Smooth muscle cell (in vitro differentiated cells): ENCODE data around the gene HM13. TPM values are rescaled to one million over a fixed set of nuclear protein-coding genes. Genes with fewer than 3 reads are reported as not detected.
"Not testable (repeated sequence)": the region's sequence is repeated elsewhere in the genome, so short reads cannot be mapped to it uniquely, and the experiment has no call there.

Experiments used
- DNase-seq: peaks from one replicate; lab custom pipeline; 2025; ENCODE audit not compliant: unreplicated experiment; lab: John Stamatoyannopoulos, UW
- H2AFZ ChIP-seq: fragments of 200-600 bp; sonication (generic); 2 replicates; pipeline ENCODE4 v1.6.0; 2016; ENCODE audit warnings: antibody characterized with exemption, low read depth, mild to moderate bottlenecking
- H3F3A ChIP-seq: fragments of 200-600 bp; sonication (generic); 2 replicates; pipeline ENCODE4 v1.6.0; 2017; ENCODE audit warnings: antibody characterized with exemption, low read depth
- H3K27ac ChIP-seq: fragments of 200-600 bp; sonication (generic); 2 replicates; pipeline ENCODE4 v1.5.1; 2016; ENCODE audit warnings: low read depth, mild to moderate bottlenecking
- H3K27me3 ChIP-seq: fragments of 200-600 bp; sonication (generic); 2 replicates; pipeline ENCODE4 v1.6.1; 2016; ENCODE audit warnings: low read depth, mild to moderate bottlenecking
- H3K36me3 ChIP-seq: fragments of 200-600 bp; sonication (generic); 2 replicates; pipeline ENCODE4 v1.5.1; 2016; ENCODE audit warnings: low read depth
- H3K4me1 ChIP-seq: fragments of 200-600 bp; sonication (generic); 2 replicates; pipeline ENCODE4 v1.5.1; 2016; ENCODE audit warnings: low read depth
- H3K4me2 ChIP-seq: fragments of 200-600 bp; sonication (generic); 2 replicates; pipeline ENCODE4 v1.6.0; 2016; ENCODE audit warnings: mild to moderate bottlenecking
- H3K4me3 ChIP-seq: fragments of 200-600 bp; sonication (generic); 2 replicates; pipeline ENCODE4 v1.5.1; 2016; ENCODE audit warnings: mild to moderate bottlenecking
- H3K79me2 ChIP-seq: fragments of 200-600 bp; sonication (generic); 2 replicates; pipeline ENCODE4 v1.6.0; 2016; ENCODE audit warnings: low read depth, mild to moderate bottlenecking
- H3K9ac ChIP-seq: fragments of 200-600 bp; sonication (generic); 2 replicates; pipeline ENCODE4 v1.6.0; 2016; ENCODE audit warnings: low read depth
- H3K9me3 ChIP-seq: fragments of 200-600 bp; sonication (generic); replicated peaks from 2 replicates; pipeline ENCODE4 v1.5.1; 2016; ENCODE audit warnings: low read depth
- H4K20me1 ChIP-seq: fragments of 200-600 bp; sonication (generic); 2 replicates; pipeline ENCODE4 v1.6.0; 2016; ENCODE audit warnings: low read depth
- CTCF ChIP-seq: fragments of 200-600 bp; sonication (generic); IDR thresholded peaks from 2 replicates; pipeline ENCODE4 v1.5.1; 2017; ENCODE audit warnings: borderline replicate concordance, mild to moderate bottlenecking, antibody characterized with exemption; ENCODE audit not compliant: insufficient read depth, poor library complexity, severe bottlenecking
- WGBS: methylation state at CpG from one replicate; pipeline ENCODE4 v1.1.7; 2016; ENCODE audit warnings: low lambda C conversion rate; 5-methylcytosine and 5-hydroxymethylcytosine counted together
- polyA plus RNA-seq: library from polyadenylated mRNA; unstranded; fragments of >200 nt; fragmentation: Nextera tagmentation; extraction: Ambion mirVana; gene quantifications from 2 replicates; pipeline ENCODE4 v1.2.1, GENCODE V29; 2016
- total RNA-seq: library from RNA; depleted of rRNA; stranded (reverse); fragments of >200 nt; gene quantifications from 2 replicates; pipeline ENCODE4 v1.2.3, GENCODE V29; 2014

HM13 gene
- total and polyA plus RNA-seq, 2 experiments from 2014 or later, result 210 to 336 TPM

- TF ChIP-seq CTCF, result no peak
- no peak overlapping the region for H3K27ac ChIP-seq
- H3K4me1 ChIP-seq, result peaks cover 6% of the 10 kb centered on the region
Observed at GRCh38 chr20:31538326-31538725, 24.1 kb downstream of the HM13 start.

GRCh38 chr20:31539636-31540035 is 25.4 kb downstream of the HM13 start:
- Histone ChIP-seq H3K79me2 (peaks cover 11% of the 10 kb centered on the region), H4K20me1 (peaks cover 65% of the 10 kb centered on the region), H3K36me3 (peaks cover 17% of the 10 kb centered on the region), H3F3A (peaks cover 41% of the 10 kb centered on the region)
- H3K27me3 ChIP-seq, H3K4me2 ChIP-seq, DNase-seq, H2AFZ ChIP-seq, H3K4me1 ChIP-seq, H3K27ac ChIP-seq, H3K9me3 ChIP-seq, H3K9ac ChIP-seq, H3K4me3 ChIP-seq: not testable (repeated sequence)
- 79% methylated on average over 3 of the region's 3 CpGs for WGBS

More at GRCh38 chr20:31538326-31538725, 24.1 kb downstream of the HM13 start:
- no peak overlapping the region for H3K4me3 ChIP-seq
- no peak overlapping the region for H2AFZ ChIP-seq
- no peak overlapping the region for H3K9ac ChIP-seq
- H3K79me2 ChIP-seq, result peaks cover 18% of the 10 kb centered on the region
- H4K20me1 ChIP-seq, result peaks cover 73% of the 10 kb centered on the region
- 94% methylated on average over 4 of the region's 4 CpGs for WGBS
- no peak overlapping the region for H3K4me2 ChIP-seq
- peaks cover 20% of the 10 kb centered on the region for H3K36me3 ChIP-seq
- H3F3A ChIP-seq, result peaks cover 34% of the 10 kb centered on the region
- DNase-seq, result no peak
- H3K27me3 ChIP-seq, result no peaks in the 10 kb centered on the region
- H3K9me3 ChIP-seq, result no peaks in the 10 kb centered on the region

GRCh38 chr20:31540406-31540805 is 26.2 kb downstream of the HM13 start:
- Histone ChIP-seq H3F3A (peaks cover 48% of the 10 kb centered on the region), H3K27ac (no peak overlapping the region), H3K9me3 (no peaks in the 10 kb centered on the region), H3K9ac (no peak overlapping the region), H4K20me1 (peaks cover 61% of the 10 kb centered on the region), H2AFZ (no peak overlapping the region), H3K27me3 (no peaks in the 10 kb centered on the region), H3K4me3 (no peak overlapping the region), H3K4me2 (no peak overlapping the region), H3K36me3 (peaks cover 14% of the 10 kb centered on the region), H3K79me2 (peaks cover 6% of the 10 kb centered on the region), H3K4me1 (peaks cover 6% of the 10 kb centered on the region)
- 98% methylated on average over 3 of the region's 3 CpGs for WGBS
- DNase-seq, result no peak
- TF ChIP-seq CTCF, result no peak

- no peak for TF ChIP-seq CTCF
- WGBS, result 30% methylated on average over 7 of the region's 7 CpGs
- peaks cover 14% of the 10 kb centered on the region for H3K79me2 ChIP-seq
- peak overlapping the region; percentile 99 for H3K27ac ChIP-seq
- no peaks in the 10 kb centered on the region for H3K27me3 ChIP-seq
- no peak overlapping the region for H3K9ac ChIP-seq
- peaks cover 14% of the 10 kb centered on the region for H3K36me3 ChIP-seq
- peaks cover 6% of the 10 kb centered on the region for H3K4me1 ChIP-seq
- peaks cover 42% of the 10 kb centered on the region for H4K20me1 ChIP-seq
- no peak overlapping the region for H2AFZ ChIP-seq
- DNase-seq, result no peak
- peaks cover 60% of the 10 kb centered on the region for H3F3A ChIP-seq
- no peak overlapping the region for H3K4me3 ChIP-seq
- H3K9me3 ChIP-seq, result no peaks in the 10 kb centered on the region
- H3K4me2 ChIP-seq, result peak overlapping the region; percentile 34
Observed at GRCh38 chr20:31542201-31542842, 28.1 kb downstream of the HM13 start.
